SW480 (cell line): ENCODE results near the gene NOC4L.
A peak's percentile ranks its signal among the peaks of the same experiment; 100 is the strongest.

Experiments
- DNase-seq: peaks from one replicate; pipeline ENCODE4 v3.0.0-alpha.2; 2016; ENCODE audit warnings: low spot score

The NOC4L gene

DNA sequence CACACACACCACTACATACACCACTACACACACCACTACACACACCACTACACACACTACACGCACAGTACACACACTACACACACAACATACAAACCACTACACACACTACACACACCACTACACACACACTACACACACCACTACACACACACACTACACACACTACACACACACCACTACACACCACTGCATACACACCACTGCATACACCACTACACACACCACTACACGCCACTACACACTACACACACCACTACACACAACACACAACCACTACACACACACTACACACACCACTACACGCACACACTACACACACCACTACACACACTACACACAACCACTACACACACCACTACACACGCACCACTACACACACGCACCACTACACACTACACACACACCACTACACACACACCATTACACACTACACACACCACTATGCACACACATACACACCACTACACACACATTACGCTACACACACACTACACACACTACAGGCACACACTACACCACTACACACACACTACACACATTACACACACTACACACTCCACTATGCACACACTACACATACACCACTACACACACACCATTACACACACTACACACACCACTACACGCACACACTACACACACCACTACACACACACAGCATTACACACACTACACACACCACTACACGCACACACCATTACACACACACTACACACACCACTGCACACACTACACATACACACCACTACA, 12.5 kb downstream of the NOC4L start:
- DNase-seq: no peak

DNA sequence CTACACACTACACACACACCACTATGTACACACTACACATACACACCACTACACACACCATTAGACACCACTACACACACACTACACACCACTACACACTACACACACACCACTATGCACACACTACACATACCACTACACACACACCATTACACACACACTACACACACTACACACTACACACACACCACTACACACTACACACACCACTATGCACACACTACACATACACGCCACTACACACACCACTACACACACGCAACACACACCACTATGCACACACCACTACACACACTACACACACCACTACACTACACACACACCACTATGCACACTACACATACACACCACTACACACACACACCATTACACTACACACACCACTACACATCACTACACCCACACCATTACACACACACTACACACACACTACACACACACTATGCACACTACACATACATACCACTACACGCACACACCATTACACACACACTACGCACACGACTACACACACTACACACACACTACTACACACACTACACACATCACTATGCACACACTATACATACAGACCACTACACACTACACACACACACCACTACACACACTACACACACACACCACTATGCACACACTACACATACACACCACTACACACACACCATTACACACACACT, 13.6 kb downstream of the NOC4L start:
- no peak for DNase-seq

DNA sequence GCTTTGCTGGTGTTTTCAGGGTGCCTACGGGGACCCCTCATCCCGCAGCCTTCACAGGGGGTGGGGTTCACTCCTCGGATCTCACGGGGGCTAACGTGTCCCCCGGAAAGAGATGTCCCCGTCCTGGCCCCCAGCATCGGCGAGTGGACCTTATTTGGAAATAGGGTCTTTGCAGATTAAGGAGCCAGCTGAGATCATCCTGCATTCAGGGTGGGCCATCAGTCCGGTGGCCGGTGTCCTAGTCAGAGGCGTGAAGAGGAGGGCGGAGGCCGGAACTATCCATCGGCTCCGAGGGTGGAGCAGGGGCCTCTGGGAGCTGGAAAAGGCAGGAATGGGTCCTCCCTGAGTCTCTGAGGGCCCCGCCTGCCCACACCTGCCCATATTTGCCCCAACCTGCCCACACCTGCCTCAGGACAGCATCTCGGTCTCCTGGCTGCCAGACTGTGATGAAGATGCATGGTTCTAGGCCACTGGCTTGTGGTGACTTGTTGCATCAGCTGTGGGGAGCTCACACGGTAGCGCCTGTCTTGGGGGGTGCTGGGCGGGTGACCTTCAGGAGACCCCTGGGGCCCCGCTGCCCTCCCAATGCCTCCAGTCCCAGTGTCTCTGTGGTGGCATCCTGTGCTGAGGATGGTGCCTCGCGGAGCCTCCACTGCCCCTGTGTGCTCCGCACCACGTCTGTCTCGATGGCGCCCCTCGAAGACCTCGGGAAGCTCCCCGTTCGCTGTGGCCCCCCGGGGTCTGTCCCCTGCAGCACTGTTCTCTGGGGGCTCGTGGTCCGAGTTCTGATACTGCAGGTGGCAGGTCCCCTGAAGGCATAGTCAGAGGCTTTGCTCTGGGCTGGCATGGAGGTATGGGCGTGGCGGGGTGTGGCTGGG, 14.7 kb downstream of the NOC4L start:
- peak; percentile 52 for DNase-seq

DNA sequence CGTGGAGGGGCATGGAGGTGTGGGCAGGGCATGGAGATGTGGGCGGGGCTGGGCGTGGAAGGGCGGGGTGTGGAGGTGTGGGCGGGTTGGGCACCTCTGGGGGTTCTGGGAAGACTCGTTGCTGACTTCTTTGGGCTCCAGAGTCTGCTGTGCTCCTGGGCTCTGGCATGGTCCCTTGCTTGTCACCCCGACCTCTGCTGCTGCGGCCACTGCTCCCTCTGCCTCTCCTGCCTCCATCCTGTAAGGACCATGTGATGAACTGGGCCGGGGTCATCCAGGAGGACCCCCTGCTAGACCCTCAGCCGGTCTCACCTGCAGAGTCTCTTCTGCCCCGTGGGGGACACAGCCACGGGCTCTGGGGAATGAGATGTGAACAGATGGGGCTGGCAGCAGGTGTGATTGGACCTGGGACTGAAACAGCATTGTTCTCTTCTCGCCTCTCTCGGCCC, 15.3 kb downstream of the NOC4L start:
- DNase-seq: peak; percentile 76

DNA sequence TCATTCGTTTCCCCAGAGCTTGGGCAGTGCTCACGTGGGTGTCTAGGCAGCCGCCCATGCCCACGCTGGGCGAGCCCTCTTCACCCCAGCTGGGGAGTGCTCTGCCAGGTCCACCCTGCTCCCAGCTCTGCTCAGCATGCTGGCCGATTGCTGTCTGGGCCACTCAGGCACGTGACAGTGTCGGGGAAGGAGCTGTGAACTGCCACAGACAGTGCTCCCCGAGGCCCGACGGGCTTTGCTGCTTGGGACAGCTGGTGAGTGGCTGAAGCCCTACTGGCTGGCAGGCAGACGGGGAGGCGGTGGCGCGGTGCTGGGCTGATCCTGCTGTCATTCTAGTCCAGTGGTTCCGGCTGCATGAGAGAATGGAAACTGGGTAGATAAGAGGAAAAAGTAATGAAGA, 15.8 kb downstream of the NOC4L start:
- DNase-seq: no peak

DNA sequence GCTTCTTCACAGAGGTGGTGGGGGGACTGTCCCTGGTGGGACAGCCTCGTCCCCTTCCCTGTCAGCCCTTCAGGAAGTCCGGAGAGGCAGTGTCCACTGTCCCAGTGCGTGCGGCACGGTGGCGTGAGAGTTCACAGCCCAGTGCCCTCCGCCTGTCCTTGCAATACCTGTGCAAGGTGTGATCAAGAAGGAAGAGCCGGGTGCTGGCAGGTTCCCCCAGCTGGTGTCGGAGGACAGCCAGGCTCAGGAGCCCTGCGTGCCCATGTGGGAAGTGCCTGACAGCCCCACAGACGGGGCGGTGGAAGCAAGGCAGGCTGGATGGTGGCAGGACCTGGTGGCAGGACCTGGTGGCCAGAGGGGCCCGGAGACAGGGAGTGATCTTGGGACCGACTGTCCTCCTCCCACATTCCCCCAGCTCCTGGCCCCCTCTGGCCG, 16.4 kb downstream of the NOC4L start:
- DNase-seq: no peak

DNA sequence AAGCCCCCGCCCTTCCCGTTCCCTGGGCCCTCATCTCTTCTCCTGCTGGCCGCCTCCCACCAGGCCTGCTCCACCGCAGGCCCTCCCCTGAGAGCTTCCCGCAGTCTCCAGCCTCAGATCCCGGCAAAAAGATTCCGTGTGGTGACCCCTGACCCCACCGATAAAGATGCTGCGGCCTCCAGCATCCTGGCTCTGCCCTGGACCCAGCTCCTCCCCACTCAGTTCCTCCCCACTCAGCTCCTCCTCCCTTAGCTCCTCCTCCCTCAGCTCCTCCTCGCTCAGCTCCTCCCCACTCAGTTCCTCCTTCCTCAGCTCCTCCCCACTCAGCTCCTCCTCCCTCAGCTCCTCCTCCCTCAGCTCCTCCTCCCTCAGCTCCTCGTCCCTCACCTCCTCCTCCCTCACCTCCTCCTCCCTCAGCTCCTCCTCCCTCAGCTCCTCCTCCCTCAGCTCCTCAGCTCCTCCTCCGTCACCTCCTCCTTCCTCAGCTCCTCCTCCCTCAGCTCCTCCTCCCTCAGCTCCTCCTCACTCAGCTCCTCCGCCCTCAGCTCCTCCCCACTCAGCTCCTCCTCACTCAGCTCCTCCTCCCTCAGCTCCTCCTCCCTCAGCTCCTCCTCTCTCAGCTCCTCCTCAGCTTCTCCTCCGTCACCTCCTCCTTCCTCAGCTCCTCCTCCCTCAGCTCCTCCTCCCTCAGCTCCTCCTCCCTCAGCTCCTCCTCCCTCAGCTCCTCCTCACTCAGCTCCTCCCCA, 17.0 kb downstream of the NOC4L start:
- DNase-seq: no peak

DNA sequence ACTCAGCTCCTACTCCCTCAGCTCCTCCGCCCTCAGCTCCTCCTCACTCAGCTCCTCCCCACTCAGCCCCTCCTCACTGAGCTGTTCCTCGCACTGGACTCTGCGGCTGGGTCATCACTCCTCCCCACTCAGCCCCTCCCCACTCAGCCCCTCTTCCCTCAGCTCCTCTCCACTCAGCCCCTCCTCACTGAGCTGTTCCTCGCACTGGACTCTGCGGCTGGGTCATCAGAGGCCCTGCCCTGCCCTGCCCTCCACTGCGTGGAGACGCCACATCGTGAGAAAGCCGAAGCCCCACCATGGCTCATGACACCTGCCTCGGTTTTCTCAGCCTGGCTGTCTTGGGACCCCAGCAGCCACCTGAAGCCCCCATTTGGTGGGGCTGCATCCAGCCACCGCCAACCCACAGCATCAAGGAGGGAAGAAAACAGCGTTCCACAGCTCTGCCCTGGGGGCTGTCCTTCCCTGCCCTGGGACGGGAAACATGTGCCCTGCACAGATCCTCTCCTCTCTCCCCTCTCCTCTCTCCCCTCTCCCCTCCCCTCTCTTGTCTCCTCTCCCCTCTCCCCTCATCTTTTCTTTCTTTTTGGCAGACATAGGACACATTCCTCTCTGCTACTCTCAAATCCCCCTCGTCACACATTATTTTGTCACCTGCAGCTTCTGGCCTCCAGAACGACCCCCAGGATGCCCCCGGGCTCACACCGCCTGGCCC, 17.7 kb downstream of the NOC4L start:
- DNase-seq: no peak

DNA sequence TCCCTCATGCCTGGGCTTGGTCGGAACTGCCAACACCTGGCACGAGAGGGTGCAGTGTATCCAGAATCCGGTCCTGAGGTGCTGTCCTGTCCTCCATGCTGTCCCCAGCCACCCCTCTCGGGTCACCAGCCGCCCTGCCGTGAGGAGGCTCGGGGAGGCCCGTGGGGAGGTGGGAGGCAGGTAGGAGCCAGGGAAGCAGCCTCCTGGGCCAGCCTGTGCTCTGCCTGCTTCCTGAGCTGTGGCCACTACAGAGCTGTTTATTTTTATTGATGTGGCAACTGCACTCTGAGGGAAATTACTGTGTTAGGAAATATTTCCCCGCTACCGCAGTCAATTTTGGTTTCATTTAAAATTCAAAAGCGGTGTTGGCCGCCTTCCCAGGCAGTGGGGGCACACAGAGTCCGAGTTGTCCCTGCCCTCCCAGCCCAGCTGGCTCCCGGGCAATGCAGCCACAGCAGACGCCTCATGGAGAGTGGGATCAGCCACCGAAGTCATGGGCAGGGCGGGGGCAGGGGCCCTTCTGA, 18.3 kb downstream of the NOC4L start:
- peak; percentile 87 for DNase-seq

DNA sequence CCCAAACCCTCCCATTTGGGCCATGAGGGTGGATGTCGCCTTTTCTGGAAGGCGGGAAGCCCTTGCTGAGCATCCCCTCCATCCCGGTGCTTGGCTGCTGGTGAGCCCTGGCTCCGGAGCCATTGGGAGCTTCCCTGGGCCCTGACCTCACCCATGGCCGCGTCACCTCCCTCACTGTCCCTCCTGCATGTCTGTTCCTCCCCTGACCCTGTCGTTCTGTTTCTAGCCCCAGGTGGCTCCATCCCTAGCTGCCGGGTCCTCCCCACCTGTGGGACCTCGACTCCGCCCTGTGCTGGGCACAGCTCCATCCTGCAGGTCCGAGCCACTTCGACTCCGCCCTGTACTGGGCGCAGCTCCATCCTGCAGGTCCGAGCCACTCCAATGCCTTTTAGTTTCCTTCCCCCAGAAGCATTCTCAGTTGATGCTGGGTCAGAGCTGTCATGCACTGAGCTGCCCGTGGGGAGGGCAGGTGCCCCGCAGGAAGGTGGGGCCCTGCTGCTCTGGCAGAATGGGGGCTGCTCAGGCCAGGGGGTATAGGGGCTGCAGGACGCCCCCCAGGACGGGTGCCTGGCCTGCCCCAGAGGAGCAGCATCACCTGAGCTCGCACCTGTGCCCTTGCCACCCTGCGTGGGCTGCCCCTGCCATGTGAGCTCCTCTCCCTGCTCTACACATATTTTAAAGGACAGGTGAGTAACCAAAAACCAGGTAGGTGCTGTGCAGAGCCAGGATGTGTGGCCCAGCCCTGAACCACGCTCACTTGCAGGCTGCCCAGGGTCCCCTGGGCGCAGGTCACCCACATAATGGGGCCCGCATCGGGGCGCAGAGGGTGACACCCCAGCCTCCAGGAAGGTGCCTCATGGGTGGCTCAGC, 19.0 kb downstream of the NOC4L start:
- DNase-seq: peak; percentile 49

DNA sequence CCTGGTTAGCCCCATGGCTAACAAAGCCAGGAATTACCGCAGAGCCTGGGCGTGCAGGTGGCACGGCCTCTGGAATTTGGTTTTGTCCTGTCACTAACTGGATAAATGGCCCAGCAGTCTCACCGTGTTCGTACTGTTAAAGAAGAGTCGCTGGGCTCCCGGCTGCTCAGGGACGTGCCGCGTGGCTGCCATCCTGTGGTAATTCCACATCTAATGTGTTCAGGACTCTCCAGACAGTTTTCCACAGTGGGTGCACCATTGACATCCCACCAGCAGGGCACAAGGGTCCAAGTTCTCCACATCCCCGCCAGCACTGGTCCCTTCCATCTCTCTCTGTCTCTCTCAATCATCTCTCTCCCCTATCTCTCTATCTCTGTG, 19.6 kb downstream of the NOC4L start:
- DNase-seq: peak; percentile 66

DNA sequence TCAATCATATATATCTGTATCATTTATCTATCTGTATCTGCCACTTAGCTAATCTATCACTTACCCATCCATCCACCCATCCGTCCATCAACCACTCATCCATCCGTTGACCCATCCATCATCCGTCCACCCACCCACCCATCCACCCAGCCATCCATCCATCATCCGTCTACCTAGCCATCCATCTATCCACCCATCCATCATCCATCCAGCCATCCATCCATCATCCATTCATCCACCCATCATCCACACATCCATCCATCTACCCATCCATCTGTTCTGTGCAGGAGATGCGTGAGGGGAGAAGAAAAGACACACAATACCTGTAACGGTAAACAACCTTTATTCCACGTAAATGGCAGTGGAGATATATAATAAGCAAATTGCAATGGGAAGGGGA, 20.2 kb downstream of the NOC4L start:
- DNase-seq: no peak

DNA sequence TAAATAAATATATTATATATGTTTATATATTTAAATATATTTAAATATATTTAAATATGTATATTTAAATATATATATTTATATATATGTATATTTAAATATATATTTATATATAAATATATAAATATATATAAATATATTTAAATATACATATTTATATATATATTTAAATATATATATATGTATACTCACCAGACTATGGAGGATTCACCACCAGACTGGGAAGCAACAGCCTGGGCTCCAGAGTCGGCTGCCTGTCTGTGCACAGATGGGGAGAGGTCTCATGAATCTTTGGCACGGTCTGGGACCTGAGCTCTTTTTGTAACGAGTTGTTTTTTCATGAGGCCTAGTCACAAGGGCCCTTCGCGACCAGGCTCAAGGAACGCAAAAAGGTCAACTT, 21.3 kb downstream of the NOC4L start:
- DNase-seq: no peak

DNA sequence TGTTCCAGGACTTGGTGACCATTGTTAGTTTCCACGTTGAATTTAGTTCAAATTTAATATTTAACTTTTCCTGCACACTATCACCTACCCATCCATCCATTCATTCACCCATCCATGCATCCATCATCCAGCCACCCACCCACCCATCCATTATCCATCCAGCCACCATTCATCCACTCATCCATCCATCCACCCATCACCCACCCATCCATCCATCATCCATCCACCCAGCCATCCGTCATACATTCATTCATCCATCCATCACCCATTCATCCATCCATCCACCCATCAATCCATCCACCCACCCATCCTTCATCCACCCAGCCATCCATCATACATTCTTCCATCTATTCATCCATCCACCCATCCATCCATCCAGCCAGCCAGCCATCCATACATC, 21.8 kb downstream of the NOC4L start:
- no peak for DNase-seq

DNA sequence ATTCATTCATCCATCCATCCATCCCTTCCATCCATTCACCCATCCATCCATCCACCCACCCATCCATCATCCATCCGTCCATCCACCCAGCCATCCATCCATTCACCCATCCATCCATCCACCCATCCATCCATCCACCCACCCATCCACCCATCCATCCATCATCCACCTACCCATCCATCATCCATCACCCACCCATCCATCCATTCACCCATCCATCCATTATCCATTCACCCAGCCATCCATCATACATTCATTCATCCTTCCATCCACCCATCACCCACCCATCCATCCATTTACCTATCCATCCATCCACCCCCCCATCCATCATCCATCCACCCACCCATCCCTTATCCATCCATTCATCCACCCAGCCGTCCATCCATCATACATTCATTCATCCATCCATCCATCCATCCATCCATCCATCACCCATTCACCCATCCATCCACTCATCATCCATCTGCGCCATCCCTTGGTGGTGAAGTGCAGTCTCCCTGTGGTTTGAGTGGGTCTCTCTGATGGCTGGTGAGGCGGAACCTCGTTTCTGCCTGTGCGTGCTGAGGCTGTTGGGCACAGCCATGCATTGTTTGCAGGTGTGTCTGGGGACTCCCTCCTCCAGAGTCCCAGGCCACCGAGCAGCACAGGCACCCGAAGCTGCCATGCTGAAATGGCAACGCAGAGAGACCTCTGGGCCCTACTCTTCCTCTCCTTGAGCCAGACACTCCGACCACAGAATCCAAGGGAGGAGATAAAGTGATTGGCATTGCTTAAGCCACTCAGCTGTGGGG, 22.7 kb downstream of the NOC4L start:
- DNase-seq: no peak

DNA sequence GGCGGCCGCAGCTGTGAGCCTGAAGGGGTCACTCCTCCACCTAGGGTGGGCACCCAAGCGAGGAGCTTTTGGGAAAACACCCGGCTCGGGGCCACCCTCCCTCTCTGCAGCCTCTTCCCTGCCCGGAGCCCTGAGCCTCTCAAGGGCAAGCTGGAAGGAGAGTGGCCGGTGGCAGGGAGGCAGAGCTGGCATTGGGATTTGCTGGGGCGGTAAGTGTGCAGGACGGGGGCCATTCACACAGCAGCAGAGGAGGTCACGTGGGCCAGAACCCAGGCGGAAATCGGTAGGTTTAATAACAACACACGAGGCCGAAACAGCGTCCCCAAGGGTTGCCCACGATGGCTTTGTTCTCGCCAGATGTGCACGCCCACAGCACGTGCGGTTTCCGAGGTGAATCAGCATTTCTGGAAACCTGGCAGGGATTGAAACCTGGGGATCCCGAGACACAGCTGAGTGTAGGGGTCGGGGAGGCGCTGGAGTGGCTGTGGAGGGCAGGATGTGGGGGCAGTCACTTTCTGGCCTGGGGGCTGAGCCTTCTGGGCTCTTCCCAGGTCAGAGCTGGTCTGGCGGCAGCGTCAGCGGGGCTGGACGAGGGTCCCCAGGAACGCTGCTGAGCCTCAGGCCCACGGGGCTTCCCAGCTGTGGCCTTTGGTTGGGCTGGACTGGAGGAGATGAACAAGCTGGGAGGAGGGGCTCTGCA, 23.5 kb downstream of the NOC4L start:
- peak; percentile 70 for DNase-seq

DNA sequence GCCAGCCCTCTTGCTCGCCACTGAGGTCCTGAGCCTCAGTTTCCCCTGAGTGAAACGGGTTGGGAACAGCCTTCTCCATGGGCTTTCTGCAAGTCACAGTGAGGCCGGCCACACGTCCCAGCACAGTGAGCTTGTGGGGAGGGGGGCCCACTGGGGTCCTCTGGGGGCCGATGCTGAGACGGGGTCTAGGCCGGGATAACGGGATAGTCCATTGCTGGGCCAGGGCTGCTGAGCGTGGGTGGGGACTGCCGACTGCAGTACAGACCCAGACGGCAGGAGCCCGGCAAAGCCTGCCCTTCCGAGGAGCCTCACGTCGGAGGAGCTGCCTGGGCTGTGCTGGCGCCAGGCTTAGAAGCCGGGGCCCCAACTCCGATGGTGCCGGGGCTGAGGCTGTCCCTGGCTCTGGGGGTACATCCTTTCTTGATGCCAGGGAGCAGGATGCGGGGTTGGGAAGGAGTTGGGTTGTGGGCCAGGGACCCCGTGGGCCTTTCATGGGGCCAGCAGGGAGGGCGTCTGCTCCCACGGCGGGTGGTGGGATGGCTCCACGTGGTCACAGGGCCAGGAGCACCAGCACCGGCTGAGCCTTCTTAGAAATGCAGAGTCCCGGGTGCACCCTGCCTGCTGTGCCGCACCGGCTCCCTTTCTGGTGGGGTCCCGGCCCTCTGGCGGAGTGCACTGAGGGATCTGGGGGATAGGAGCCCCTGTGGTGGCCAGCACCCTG, 24.2 kb downstream of the NOC4L start:
- no peak for DNase-seq

DNA sequence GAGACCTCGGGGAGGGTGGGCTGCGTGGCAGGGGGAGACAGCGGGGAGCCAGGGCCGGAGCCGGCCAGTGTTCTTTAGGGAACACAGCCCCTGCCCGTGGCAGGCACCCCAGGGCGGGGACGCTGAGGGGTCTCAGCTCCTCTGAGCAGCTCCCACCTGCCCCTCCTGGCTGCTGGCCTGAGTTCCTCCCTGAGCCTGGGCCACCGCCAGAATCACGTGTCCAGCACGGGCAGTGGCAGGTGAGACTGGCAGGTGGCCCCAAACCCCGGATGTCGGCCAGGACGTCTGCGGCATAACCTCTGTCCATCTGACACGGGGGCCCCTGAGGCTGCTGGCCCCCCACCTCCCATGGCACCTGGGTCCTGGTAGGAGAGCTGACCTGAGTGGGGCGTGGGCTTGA, 25.1 kb downstream of the NOC4L start:
- no peak for DNase-seq
